Ecto neural progenitor cell (in vitro differentiated cells): ENCODE measurements around the gene PRKCQ.
A peak's percentile ranks its signal among the peaks of the same experiment; 100 is the strongest.

Experiments used
- DNase-seq: peaks from one replicate; pipeline ENCODE4 v3.0.0-alpha.2; 2018; ENCODE audit warnings: low spot score

Gene PRKCQ

GRCh38 chr10:6405713-6406112 lies 174.4 kb downstream of the PRKCQ start:
- no peak for DNase-seq

GRCh38 chr10:6404127-6405072 lies 175.7 kb downstream of the PRKCQ start:
- DNase-seq, result no peak

GRCh38 chr10:6402960-6403359 lies 177.1 kb downstream of the PRKCQ start:
- DNase-seq, result no peak

- no peak for DNase-seq
Measured at GRCh38 chr10:6402349-6402709, 177.7 kb downstream of the PRKCQ start.

- DNase-seq, result peak; percentile 81
Measured at GRCh38 chr10:6401558-6402348, 178.3 kb downstream of the PRKCQ start.

- DNase-seq, result no peak
Measured at GRCh38 chr10:6400821-6401465, 179.1 kb downstream of the PRKCQ start.

- DNase-seq, result no peak
Measured at GRCh38 chr10:6400331-6400730, 179.7 kb downstream of the PRKCQ start.

- no peak for DNase-seq
Measured at GRCh38 chr10:6399879-6400278, 180.2 kb downstream of the PRKCQ start.

GRCh38 chr10:6399231-6399741 lies 180.8 kb downstream of the PRKCQ start:
- DNase-seq, result no peak

GRCh38 chr10:6398399-6398798 lies 181.7 kb downstream of the PRKCQ start:
- DNase-seq, result no peak

- no peak for DNase-seq
Measured at GRCh38 chr10:6396652-6397051, 183.4 kb downstream of the PRKCQ start.

- no peak for DNase-seq
Measured at GRCh38 chr10:6396226-6396625, 183.8 kb downstream of the PRKCQ start.

GRCh38 chr10:6395606-6396005 lies 184.5 kb downstream of the PRKCQ start:
- no peak for DNase-seq

GRCh38 chr10:6394084-6394483 lies 186.0 kb downstream of the PRKCQ start:
- DNase-seq, result no peak

GRCh38 chr10:6393168-6393567 lies 186.9 kb downstream of the PRKCQ start:
- DNase-seq, result no peak

GRCh38 chr10:6390213-6390845 lies 189.7 kb downstream of the PRKCQ start:
- no peak for DNase-seq

GRCh38 chr10:6388261-6388893 lies 191.7 kb downstream of the PRKCQ start:
- no peak for DNase-seq

- no peak for DNase-seq
Measured at GRCh38 chr10:6386960-6387359, 193.1 kb downstream of the PRKCQ start.

- DNase-seq, result no peak
Measured at GRCh38 chr10:6386346-6386745, 193.7 kb downstream of the PRKCQ start.

GRCh38 chr10:6385665-6386064 lies 194.4 kb downstream of the PRKCQ start:
- no peak for DNase-seq

- no peak for DNase-seq
Measured at GRCh38 chr10:6384847-6385246, 195.2 kb downstream of the PRKCQ start.
